Measurements from ENCODE around the gene HES4. TPM values are rescaled to one million over a fixed set of nuclear protein-coding genes. Genes with fewer than 3 reads are reported as not detected.

HES4 gene
- total and polyA plus RNA-seq, 2 of the 13 experiments (the other 11 are each of a cell fraction or from before 2014, with no cell fraction given): 8.8 to 10.6 TPM

GRCh38 chr1:1020000-1020404 lies 20.1 kb upstream of the HES4 start, which contains the start of gene AGRN (continued):
- no peak for TF ChIP-seq ZBTB26 (CRISPR knock-in tag; IDR thresholded peaks at IDR 0.05; ENCODE audit: borderline replicate concordance)
- TF ChIP-seq PHF5A (CRISPR knock-in tag; IDR thresholded peaks at IDR 0.05; ENCODE audit: low read depth, unreplicated experiment): no peak
- peak; percentile 72 for TF ChIP-seq RBFOX2 (IDR thresholded peaks at IDR 0.05; ENCODE audit: low read depth, low read length)
- TF ChIP-seq ZNF101 (CRISPR knock-in tag; IDR thresholded peaks at IDR 0.05; ENCODE audit: borderline replicate concordance, low read depth): no peak
- no peak for TF ChIP-seq ZNF687 (CRISPR knock-in tag; IDR thresholded peaks at IDR 0.05)
- no peak for TF ChIP-seq GATAD2A (CRISPR knock-in tag; IDR thresholded peaks at IDR 0.05)
- TF ChIP-seq ZMAT5 (CRISPR knock-in tag; IDR thresholded peaks at IDR 0.05; ENCODE audit: borderline replicate concordance, low read depth): no peak
- TF ChIP-seq KDM5B (CRISPR knock-in tag; IDR thresholded peaks at IDR 0.05; ENCODE audit: borderline replicate concordance): 0 out of 2 replicates have a peak, but pooled peaks have one; percentile 25
- TF ChIP-seq SOX5 (CRISPR knock-in tag; IDR thresholded peaks at IDR 0.05; ENCODE audit: borderline replicate concordance): no peak
- no peak for TF ChIP-seq FOXO4 (CRISPR knock-in tag; conservative IDR thresholded peaks at IDR 0.05)
- TF ChIP-seq KDM6A (CRISPR knock-in tag; IDR thresholded peaks at IDR 0.05; ENCODE audit: low read depth): no peak
- TF ChIP-seq IRF9 (CRISPR knock-in tag; IDR thresholded peaks at IDR 0.05; ENCODE audit: borderline replicate concordance): no peak
- no peak for TF ChIP-seq CREBL2 (CRISPR knock-in tag; IDR thresholded peaks at IDR 0.05; ENCODE audit: borderline replicate concordance)
- no peak for TF ChIP-seq SNAPC5 (CRISPR knock-in tag; IDR thresholded peaks at IDR 0.05; ENCODE audit: borderline replicate concordance)
- 0 out of 2 replicates have a peak, but pooled peaks have one; percentile 41 for TF ChIP-seq ATF7-NPFF (CRISPR knock-in tag; IDR thresholded peaks at IDR 0.05; ENCODE audit: low read depth)
- peak; percentile 33; the same call in 1 of the 2 replicates for TF ChIP-seq ARID4A (CRISPR knock-in tag; IDR thresholded peaks at IDR 0.05; ENCODE audit: borderline replicate concordance)

All from HepG2 (cell line).